ENCODE results near the gene FRK.
"Not testable (repeated sequence)": the region's sequence is repeated elsewhere in the genome, so short reads cannot be mapped to it uniquely, and the experiment has no call there.

FRK gene

GRCh38 chr6:115945812-115946211 lies 114.9 kb downstream of the FRK start:
- no peak for TF ChIP-seq CTCF (IDR thresholded peaks at IDR 0.05; ENCODE audit: low read depth, low read length)
- no peak for DNase-seq (ENCODE audit: extremely low read depth, low read depth)

GRCh38 chr6:115945306-115945705 lies 115.4 kb downstream of the FRK start:
- TF ChIP-seq CTCF (IDR thresholded peaks at IDR 0.05; ENCODE audit: low read depth, low read length) = no peak
- no peak for DNase-seq (ENCODE audit: extremely low read depth, low read depth)

- not testable (repeated sequence) for DNase-seq (ENCODE audit: extremely low read depth, low read depth)
Measured at GRCh38 chr6:115944829-115945228, 115.9 kb downstream of the FRK start.

GRCh38 chr6:115937502-115937901 lies 123.2 kb downstream of the FRK start:
- DNase-seq (ENCODE audit: extremely low read depth, low read depth) = not testable (repeated sequence)

- no peak for TF ChIP-seq CTCF (IDR thresholded peaks at IDR 0.05; ENCODE audit: low read depth, low read length)
- DNase-seq (ENCODE audit: extremely low read depth, low read depth) = no peak
Measured at GRCh38 chr6:115935361-115935760, 125.3 kb downstream of the FRK start.

- TF ChIP-seq CTCF (IDR thresholded peaks at IDR 0.05; ENCODE audit: low read depth, low read length) = no peak
- DNase-seq (ENCODE audit: extremely low read depth, low read depth) = no peak
Measured at GRCh38 chr6:115934829-115935228, 125.9 kb downstream of the FRK start.

GRCh38 chr6:115934145-115934544 lies 126.5 kb downstream of the FRK start:
- DNase-seq (ENCODE audit: extremely low read depth, low read depth) = no peak
- no peak for TF ChIP-seq CTCF (IDR thresholded peaks at IDR 0.05; ENCODE audit: low read depth, low read length)

- TF ChIP-seq CTCF (IDR thresholded peaks at IDR 0.05; ENCODE audit: low read depth, low read length) = no peak
- no peak for DNase-seq (ENCODE audit: extremely low read depth, low read depth)
Measured at GRCh38 chr6:115932481-115932880, 128.2 kb downstream of the FRK start.

- not testable (repeated sequence) for DNase-seq (ENCODE audit: extremely low read depth, low read depth)
Measured at GRCh38 chr6:115928000-115928399, 132.7 kb downstream of the FRK start.
